Stimulated activated naive CD8-positive, alpha-beta T cell treated with anti-CD3 and anti-CD28 coated beads, Interleukin-15, Interleukin-2, amounts not matched to agents 100 ng/mL and 50 ng/mL, for 24 hours (primary cell): ENCODE data around the gene CCDC27.

Experiments used
- H3K27ac Mint-ChIP-seq: one replicate; pipeline ENCODE4 v1.8.0; 2021; ENCODE audit warnings: mild to moderate bottlenecking, mixed read lengths
- H3K27me3 Mint-ChIP-seq: one replicate; pipeline ENCODE4 v1.8.0; 2021; ENCODE audit warnings: mixed read lengths
- H3K36me3 Mint-ChIP-seq: one replicate; pipeline ENCODE4 v1.8.0; 2021; ENCODE audit warnings: low read depth, mixed read lengths
- H3K4me1 Mint-ChIP-seq: one replicate; pipeline ENCODE4 v1.8.0; 2021; ENCODE audit warnings: low read depth, mixed read lengths
- H3K4me3 Mint-ChIP-seq: one replicate; pipeline ENCODE4 v1.8.0; 2021; ENCODE audit warnings: mild to moderate bottlenecking, mixed read lengths
- H3K9me3 Mint-ChIP-seq: one replicate; pipeline ENCODE4 v1.8.0; 2021; ENCODE audit warnings: mixed read lengths

The CCDC27 gene

GRCh38 chr1:3772027-3772714 lies 19.9 kb downstream of the CCDC27 start:
- Mint-ChIP-seq H3K4me1 (peaks cover 14% of the 10 kb centered on the region), H3K9me3 (no peaks in the 10 kb centered on the region), H3K27me3 (no peaks in the 10 kb centered on the region), H3K36me3 (no peaks in the 10 kb centered on the region), H3K27ac (peak overlapping the region; percentile 65), H3K4me3 (peak overlapping the region; percentile 73)

- Mint-ChIP-seq H3K27ac (peak within 1 kb of the TSS; percentile 65), H3K4me1 (peaks cover 14% of the 10 kb centered on the region), H3K9me3 (no peaks in the 10 kb centered on the region), H3K36me3 (no peaks in the 10 kb centered on the region), H3K4me3 (peak within 1 kb of the TSS; percentile 73), H3K27me3 (no peaks in the 10 kb centered on the region)
Observed at GRCh38 chr1:3772715-3773571, 20.7 kb downstream of the CCDC27 start, which contains the start of gene SMIM1. SMIM1 (plus strand) TSS chr1:3772749; CDS start chr1:3775374, 2,625 bp downstream.

- Mint-ChIP-seq H3K36me3 (no peaks in the 10 kb centered on the region), H3K4me3 (no peak overlapping the region), H3K4me1 (peaks cover 14% of the 10 kb centered on the region), H3K9me3 (no peaks in the 10 kb centered on the region), H3K27me3 (no peaks in the 10 kb centered on the region), H3K27ac (no peak overlapping the region)
Observed at GRCh38 chr1:3773572-3774275, 21.5 kb downstream of the CCDC27 start.

GRCh38 chr1:3774276-3774945 lies 22.2 kb downstream of the CCDC27 start:
- H3K36me3 Mint-ChIP-seq = no peaks in the 10 kb centered on the region
- H3K27me3 Mint-ChIP-seq = no peaks in the 10 kb centered on the region
- no peak overlapping the region for H3K4me3 Mint-ChIP-seq
- H3K9me3 Mint-ChIP-seq = no peaks in the 10 kb centered on the region
- H3K4me1 Mint-ChIP-seq = peaks cover 14% of the 10 kb centered on the region
- H3K27ac Mint-ChIP-seq = no peak overlapping the region

GRCh38 chr1:3774946-3775489 lies 22.8 kb downstream of the CCDC27 start:
- Mint-ChIP-seq H3K9me3 (no peaks in the 10 kb centered on the region), H3K36me3 (peaks cover 5% of the 10 kb centered on the region), H3K4me1 (peaks cover 14% of the 10 kb centered on the region), H3K27ac (no peak overlapping the region), H3K4me3 (no peak overlapping the region), H3K27me3 (no peaks in the 10 kb centered on the region)

- peaks cover 12% of the 10 kb centered on the region for H3K36me3 Mint-ChIP-seq
- no peaks in the 10 kb centered on the region for H3K9me3 Mint-ChIP-seq
- no peaks in the 10 kb centered on the region for H3K27me3 Mint-ChIP-seq
- H3K4me1 Mint-ChIP-seq = peaks cover 14% of the 10 kb centered on the region
- no peak overlapping the region for H3K27ac Mint-ChIP-seq
- no peak overlapping the region for H3K4me3 Mint-ChIP-seq
Observed at GRCh38 chr1:3775490-3776230, 23.4 kb downstream of the CCDC27 start.

- Mint-ChIP-seq H3K27me3 (no peaks in the 10 kb centered on the region), H3K4me1 (peaks cover 9% of the 10 kb centered on the region), H3K4me3 (no peak overlapping the region), H3K27ac (no peak overlapping the region), H3K36me3 (peaks cover 19% of the 10 kb centered on the region), H3K9me3 (no peaks in the 10 kb centered on the region)
Observed at GRCh38 chr1:3776231-3776961, 24.1 kb downstream of the CCDC27 start.

GRCh38 chr1:3777078-3777547 lies 24.9 kb downstream of the CCDC27 start:
- Mint-ChIP-seq H3K36me3 (peaks cover 25% of the 10 kb centered on the region), H3K27ac (no peak overlapping the region), H3K9me3 (no peaks in the 10 kb centered on the region), H3K4me1 (peaks cover 4% of the 10 kb centered on the region), H3K27me3 (no peaks in the 10 kb centered on the region), H3K4me3 (no peak overlapping the region)

- Mint-ChIP-seq H3K4me1 (peaks cover 4% of the 10 kb centered on the region), H3K27ac (no peak overlapping the region), H3K27me3 (no peaks in the 10 kb centered on the region), H3K4me3 (no peak overlapping the region), H3K36me3 (peaks cover 31% of the 10 kb centered on the region), H3K9me3 (no peaks in the 10 kb centered on the region)
Observed at GRCh38 chr1:3777647-3778589, 25.7 kb downstream of the CCDC27 start.

- peaks cover 36% of the 10 kb centered on the region for H3K36me3 Mint-ChIP-seq
- H3K9me3 Mint-ChIP-seq = no peaks in the 10 kb centered on the region
Observed at GRCh38 chr1:3778590-3779264, 26.5 kb downstream of the CCDC27 start.

GRCh38 chr1:3779265-3779911 lies 27.1 kb downstream of the CCDC27 start:
- Mint-ChIP-seq H3K9me3 (no peaks in the 10 kb centered on the region), H3K36me3 (peaks cover 43% of the 10 kb centered on the region), H3K27ac (no peak overlapping the region), H3K4me3 (no peak overlapping the region), H3K4me1 (peaks cover 4% of the 10 kb centered on the region), H3K27me3 (no peaks in the 10 kb centered on the region)

More at GRCh38 chr1:3778590-3779264, 26.5 kb downstream of the CCDC27 start:
- Mint-ChIP-seq H3K4me3 (no peak overlapping the region), H3K27me3 (no peaks in the 10 kb centered on the region), H3K4me1 (peaks cover 4% of the 10 kb centered on the region), H3K27ac (no peak overlapping the region)
